ENCODE measurements around the gene APBA1.

APBA1 gene

DNA sequence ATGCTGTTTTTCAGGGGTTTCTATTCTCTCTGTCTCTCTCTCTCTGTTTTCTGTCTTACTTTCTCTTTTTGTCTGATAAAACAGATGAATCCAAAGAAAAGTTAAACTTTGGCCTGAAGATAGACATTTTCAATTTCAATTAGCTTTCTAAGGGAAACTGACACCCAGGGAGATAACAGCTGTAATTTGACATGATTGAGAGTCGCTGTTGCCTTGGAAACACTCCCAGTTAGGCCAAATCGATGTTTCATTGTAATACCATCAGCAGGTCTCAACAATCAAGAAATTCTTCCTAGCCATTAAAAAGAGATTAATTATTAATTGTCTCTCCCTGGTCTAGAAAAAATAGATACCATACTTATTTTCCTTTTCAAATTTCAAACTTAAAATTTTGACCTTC, 294.2 kb downstream of the APBA1 start:
- no peak for ATAC-seq
- TF ChIP-seq ZFP3 (CRISPR knock-in tag; IDR thresholded peaks at IDR 0.05): no peak
- TF ChIP-seq PATZ1 (CRISPR knock-in tag; IDR thresholded peaks at IDR 0.05; ENCODE audit: borderline replicate concordance): no peak
- no peak for TF ChIP-seq PPARA (CRISPR knock-in tag; IDR thresholded peaks at IDR 0.05; ENCODE audit: borderline replicate concordance)
- TF ChIP-seq BACH2 (CRISPR knock-in tag; IDR thresholded peaks at IDR 0.05; ENCODE audit: borderline replicate concordance): no peak
- TF ChIP-seq CSDC2 (CRISPR knock-in tag; IDR thresholded peaks at IDR 0.05): no peak
- TF ChIP-seq ZNF8 (CRISPR knock-in tag; IDR thresholded peaks at IDR 0.05): no peak
- TF ChIP-seq, protein P1, sequence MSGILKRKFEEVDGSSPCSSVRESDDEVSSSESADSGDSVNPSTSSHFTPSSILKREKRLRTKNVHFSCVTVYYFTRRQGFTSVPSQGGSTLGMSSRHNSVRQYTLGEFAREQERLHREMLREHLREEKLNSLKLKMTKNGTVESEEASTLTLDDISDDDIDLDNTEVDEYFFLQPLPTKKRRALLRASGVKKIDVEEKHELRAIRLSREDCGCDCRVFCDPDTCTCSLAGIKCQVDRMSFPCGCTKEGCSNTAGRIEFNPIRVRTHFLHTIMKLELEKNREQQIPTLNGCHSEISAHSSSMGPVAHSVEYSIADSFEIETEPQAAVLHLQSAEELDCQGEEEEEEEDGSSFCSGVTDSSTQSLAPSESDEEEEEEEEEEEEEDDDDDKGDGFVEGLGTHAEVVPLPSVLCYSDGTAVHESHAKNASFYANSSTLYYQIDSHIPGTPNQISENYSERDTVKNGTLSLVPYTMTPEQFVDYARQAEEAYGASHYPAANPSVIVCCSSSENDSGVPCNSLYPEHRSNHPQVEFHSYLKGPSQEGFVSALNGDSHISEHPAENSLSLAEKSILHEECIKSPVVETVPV (CRISPR knock-in tag; IDR thresholded peaks at IDR 0.05): no peak
- TF ChIP-seq SNAI2 (CRISPR knock-in tag; IDR thresholded peaks at IDR 0.05): no peak
- no peak for TF ChIP-seq GLIS3 (CRISPR knock-in tag; IDR thresholded peaks at IDR 0.05)
- TF ChIP-seq ESRRG (CRISPR knock-in tag; IDR thresholded peaks at IDR 0.05): no peak
- TF ChIP-seq ZC3H10 (CRISPR knock-in tag; IDR thresholded peaks at IDR 0.05): no peak
- TF ChIP-seq TSHZ2 (CRISPR knock-in tag; IDR thresholded peaks at IDR 0.05): no peak
- no peak for TF ChIP-seq ZNF70 (CRISPR knock-in tag; IDR thresholded peaks at IDR 0.05)
- no peak for TF ChIP-seq RARB (CRISPR knock-in tag; IDR thresholded peaks at IDR 0.05)
- TF ChIP-seq TCF4 (CRISPR knock-in tag; IDR thresholded peaks at IDR 0.05; ENCODE audit: borderline replicate concordance): no peak

Data from SK-N-SH treated with all-trans-retinoic acid at 6 μM for 48 hours (cell line).